HG03175 (cell line): ENCODE data around the gene TELO2.

Experiments
- ATAC-seq: cut with Tn5 transposase; IDR thresholded peaks from one replicate; pipeline ENCODE4 v1.9.1; 2021; ENCODE audit warnings: mild to moderate bottlenecking, moderate library complexity; ENCODE audit not compliant: unreplicated experiment

Gene TELO2

DNA sequence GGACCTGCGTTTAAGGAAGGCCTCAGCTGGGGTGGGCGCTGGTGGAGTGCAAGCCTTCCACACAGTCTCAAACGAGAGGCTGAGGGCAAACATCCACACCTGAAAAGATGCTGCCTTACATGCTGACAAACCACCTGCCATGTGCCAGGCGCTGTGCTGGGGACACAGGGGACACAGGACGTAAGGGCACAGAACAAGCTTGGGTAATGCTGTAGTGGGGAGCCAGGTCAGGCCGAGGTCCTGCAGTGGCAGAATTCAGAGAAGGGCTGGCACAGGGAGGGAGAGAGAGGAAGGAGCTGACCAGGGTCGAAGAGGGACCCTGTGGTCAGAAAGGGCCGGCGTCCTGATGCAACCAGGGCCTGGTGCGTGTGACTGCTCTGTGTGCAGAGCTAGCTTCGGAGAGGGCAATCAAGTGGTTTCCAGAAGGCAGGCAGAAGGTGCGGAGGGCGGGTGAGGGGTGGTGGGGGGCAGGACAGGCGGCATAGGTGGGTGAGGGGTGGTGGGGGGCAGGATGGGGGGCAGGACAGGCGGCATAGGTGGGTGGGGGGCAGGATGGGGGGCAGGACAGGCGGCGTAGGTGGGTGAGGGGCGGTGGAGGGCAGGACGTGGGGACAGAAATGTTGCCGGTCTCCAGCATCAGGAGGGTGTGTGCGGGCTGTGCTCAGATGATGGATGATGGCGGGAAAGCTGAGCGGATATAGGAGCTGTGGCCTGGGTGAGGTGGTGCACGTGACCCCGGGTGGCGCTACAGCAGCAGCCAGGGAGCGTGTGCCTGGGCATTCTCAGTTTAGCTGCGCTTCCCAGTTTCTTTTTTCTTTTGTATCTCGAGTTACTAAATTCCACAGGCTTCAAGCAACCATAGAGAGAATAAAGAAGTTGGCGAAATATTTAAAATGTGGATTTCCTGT, 18.8 kb downstream of the TELO2 start:
- no peak for ATAC-seq

DNA sequence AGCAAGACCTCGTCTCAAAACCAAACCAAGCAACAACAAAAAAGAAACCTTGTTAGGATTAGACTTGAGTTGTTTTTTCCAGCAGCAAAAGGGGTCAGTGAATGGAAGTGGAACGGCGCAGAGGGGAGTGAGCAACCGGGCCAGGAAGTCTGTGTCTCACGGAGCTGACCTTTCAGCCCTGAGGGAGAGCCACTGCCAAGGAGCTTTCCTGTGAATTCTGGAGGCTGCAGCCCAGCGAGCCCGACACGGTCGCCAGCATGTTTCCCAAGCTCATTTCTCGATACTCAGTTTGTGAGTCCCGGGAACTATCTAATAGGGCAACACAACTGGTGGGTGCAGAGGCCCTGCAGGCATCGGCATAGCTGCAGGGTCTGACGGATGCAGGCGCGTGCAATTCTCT, 19.6 kb downstream of the TELO2 start:
- ATAC-seq = no peak

DNA sequence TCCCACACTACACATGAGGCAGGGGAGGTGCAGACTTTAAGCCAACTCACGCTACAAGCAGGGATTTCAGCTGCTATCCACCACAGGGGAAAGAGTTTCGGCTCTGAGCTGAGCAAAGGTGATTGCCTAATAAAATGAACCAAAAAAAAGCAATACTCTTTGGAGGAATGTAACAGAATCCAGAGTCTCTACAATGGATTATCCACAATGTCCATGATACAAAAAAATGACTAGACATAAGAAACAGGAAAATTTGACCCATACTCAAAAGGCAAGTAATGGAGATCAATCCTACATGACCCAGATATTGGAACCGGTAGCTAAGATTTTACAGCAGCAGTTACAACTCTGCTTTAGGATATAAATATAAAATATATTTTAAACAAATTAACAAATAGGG, 21.3 kb downstream of the TELO2 start:
- no peak for ATAC-seq

DNA sequence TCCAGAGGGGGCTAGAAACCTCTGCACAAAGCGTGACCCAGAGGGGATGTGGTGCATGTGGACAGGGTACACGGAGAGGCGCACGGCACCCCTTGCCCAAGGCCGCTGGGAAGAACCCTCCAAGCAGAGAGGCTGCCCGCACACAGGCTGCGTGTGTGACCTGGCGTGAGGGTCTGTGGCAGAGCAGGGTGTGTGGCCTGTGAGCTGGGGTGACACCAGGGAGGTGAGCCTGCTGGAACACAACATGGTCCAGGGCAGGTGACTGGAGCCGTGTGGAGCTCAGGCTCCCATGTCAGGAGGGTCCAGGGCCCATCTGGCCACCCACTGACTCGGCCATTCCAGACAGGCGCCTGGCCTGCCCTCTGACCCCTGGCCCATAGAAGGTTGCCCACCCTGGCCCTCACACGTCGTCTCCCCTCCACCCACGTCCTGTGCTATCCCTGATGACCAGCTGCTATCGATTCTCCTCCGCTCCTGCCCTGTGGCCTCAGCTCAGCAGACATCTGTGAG, 25.5 kb downstream of the TELO2 start:
- ATAC-seq = no peak

DNA sequence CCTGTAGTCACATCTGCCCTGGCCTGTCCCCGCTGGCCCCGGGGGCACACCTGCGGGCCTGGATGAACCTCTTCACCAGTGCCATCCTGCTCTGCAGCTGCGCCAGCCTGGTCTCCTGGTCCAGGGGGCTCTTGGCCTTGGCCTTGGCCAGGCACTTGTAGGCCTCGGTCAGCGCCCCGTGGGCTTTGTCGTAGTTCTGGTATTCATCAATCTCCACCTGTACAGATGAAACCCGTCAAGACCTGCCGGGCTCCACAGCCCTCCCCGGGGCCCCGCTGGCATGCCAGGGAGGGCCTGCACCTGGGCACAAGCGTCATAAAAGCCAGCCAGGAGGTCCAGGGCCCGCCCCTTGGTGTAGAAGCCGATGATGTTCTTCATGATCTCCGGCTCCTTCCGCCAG, 26.7 kb downstream of the TELO2 start:
- no peak for ATAC-seq

DNA sequence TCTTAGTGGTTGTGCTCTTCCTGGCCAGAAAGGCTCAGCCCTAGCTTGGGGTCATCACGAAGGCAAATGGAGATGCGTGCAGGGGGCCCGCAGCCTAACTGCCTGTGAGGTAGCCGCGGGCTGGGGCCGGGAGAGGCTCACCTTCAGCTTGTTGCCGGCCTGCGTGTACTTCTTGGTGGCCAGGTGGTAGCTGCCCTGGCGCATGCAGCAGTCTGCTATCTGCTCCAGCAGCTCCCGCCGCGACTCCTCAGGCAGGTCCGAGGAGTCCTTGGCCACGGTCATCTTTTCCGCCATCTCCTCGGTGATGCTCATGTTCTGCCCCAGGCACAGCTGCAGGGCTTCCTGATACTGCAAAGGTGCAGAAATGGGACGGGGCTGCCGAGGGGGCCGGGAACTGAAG, 27.3 kb downstream of the TELO2 start:
- no peak for ATAC-seq

DNA sequence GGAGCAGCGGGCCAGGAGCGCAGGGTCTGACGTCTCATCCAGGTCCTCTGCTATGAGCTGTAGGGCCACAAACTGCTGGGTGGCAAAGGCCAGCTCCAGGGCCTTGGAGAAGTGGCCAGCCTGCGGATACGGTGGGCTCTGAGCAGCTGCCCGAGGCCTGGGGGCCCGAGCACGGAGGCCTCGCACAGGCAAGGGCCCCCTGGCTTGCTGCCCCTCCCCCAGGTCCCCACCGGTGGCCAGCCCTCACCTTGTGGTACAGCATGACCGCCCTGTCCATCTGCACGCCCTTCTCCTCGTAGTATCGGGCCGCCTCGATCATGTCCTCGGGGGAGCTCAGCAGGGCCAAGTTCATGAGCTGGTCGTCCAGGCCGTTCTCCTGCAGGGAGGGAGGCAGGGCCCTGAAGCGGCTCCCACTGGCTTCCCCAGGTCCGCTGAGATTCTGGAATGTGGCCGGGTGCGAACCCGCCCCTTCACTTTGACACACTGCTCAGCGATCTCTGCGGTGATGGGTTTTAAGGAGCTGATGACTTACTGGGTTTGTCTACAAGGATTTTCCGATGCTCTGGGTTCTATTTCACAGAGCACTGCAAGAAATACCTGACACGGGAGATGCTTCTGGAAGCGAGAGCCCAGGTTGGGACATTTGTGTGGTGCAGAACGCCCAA, 30.6 kb downstream of the TELO2 start:
- ATAC-seq = no peak

DNA sequence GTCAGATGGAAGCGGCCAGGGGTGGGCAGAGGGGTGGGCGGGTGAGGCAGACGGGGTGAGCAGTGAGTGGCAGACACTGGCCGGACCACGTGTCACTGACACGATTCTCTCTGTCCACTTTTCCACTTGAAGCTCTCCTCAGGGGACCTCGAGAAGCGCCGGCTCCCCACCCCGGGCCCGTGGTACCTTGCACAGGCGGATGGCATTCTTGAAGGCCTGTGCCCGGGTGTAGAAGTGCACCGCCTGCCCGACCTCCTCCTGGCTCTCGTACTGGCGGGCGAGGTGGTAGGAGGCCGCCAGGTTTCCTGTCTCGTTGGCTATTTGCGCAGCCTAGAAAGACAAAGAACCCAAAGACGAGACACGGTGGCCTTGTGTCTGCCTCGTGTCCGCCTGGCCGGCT, 31.2 kb downstream of the TELO2 start:
- no peak for ATAC-seq

DNA sequence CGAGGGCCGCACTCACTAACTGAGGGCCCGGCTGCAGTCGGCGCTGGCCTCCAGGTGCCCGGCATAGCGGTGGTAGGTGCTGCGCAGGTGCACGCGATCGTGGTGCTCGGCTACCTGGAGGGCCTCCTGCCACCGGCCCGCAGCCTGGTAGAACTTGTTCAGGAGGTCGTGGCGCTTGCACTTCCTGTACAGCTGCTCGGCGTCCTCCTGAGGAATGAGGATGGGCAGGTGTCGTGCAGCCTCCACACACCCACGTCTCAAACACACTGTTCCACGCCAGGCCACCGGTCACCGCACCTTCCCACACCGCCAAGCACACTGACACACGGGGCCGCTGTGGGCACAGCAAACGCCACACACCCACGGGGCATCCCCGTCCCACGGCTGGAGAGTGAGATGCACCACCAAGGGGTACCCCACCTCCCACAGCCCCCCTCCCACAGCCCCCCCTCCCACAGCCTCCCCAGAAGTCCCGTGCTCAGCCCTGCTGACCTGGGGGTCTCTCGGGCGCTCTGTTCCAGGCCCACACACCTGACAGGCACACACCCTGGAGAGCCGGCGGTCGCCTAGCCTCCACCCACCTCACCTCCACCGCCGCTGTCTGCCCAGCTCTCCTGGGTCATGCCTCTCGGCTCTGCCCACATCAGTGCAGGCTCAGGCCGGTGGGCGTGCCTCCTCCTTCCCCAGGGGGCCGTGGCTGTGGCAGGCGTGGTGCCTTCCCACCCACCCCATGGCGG, 32.9 kb downstream of the TELO2 start:
- ATAC-seq = no peak

DNA sequence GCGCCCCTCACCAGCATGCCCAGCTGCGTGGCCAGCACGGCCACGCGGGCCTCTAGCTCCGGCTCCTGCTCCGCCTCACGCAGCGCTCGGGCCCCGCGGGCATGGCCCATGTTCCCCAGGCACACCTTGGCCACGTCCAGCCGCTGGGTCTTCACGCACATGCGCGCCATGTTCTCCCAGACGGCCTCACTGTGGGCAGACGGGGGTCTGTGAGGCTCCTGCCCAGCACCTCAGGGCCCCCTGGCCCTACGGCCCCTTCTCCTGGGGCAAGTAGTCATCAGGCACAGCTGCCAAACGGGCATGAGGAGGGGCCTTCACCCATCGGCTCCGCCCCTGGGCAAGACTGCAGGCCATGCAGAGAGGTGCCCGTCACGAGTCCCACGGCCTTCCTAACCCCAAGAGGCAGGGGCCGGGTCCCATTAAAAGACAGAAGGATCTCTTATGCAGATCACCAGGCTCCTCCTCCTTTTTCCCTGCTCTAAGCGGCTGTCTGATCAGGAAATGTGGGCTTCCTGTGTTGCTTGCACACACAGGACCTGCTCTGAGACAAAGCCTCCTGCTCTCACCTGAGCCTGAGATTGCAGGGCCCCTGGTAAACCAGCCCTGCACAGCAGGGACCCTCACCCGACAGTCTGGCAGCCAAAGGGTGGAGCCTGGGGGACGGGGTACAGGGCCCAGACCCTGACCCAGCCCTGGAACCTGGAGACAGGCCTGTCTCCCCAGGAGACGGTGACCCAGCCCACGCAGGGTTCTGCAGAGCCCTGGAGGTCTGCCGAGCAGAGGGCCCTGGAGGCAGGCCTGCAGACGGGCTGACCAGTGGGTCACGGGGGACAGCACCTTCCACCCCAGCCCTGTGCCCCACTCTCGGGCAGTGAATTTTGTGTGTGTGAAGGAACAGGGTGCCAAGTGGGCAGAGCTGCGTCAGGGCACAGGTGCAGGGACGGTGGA, 33.7 kb downstream of the TELO2 start:
- ATAC-seq = no peak

DNA sequence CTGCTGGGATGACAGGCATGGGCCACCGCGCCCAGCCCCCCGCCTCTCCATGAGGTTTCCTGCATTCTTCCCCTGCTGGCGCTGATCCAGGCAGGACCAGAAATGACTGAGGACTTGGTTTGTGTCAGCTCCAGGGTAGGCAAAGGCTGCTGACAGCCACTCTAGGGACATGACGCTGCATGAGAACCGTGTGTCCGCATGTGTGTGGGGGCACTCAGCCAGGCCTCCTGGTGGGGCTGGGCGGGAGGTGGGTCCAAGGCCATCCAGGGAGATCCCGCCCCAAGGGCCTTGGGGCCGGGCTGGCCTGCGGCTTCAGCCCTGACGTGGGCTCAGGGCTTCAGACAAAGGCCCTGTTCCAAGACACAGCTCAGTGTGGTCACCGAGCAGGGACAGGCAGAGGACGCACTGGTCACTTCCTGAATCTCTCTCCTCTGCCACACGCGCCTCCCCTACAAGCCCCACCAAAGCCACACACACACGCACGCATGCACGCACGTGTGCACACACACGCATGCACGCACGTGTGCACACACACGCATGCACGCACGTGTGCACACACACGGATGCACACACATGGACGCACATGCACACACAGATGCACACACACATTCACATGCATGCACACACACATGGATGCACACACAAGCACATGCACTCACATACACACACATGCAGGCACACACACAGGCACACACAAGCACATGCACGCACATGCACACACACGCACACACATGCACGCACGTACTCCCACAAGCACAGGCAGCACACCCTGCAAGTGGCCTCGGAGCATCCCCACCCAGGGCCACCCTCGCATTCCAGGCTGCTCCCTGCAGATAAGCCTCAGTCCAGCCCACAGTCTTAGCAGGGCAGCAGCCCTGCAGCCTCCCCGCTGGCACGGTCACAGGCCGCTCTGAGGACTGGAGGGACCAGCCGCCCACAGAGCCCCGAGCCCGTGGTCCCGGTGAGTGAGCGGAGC, 35.0 kb downstream of the TELO2 start:
- no peak for ATAC-seq

DNA sequence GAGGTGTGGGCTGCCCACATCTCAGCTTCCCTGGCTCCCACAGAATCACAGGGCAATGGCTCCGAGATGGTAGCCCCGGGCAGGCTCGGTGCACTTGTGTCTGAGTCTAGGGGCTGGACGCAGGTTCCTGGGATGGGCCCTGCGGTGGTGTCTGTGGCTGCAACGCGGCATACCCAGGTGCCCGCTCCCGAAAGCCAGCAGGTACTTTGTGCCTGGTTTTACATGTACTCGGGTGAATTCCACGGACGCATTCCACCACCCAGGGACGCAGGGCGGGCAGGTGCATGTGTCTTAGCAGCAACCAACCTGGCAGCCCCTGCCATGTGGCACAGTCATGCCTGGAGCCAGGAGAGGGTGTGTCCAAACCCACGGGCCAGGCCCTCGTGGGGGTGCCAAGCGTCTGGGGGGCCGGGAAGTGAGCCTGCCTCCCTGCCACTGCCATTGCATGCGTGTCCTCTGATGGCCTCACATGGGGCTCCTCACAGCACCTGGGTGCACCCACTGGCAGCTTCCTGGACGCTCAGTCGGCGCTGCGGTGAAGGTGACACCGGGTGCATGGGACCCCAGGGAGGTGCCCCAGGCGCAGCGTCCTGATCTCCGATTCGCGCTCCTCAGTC, 35.9 kb downstream of the TELO2 start:
- no peak for ATAC-seq

DNA sequence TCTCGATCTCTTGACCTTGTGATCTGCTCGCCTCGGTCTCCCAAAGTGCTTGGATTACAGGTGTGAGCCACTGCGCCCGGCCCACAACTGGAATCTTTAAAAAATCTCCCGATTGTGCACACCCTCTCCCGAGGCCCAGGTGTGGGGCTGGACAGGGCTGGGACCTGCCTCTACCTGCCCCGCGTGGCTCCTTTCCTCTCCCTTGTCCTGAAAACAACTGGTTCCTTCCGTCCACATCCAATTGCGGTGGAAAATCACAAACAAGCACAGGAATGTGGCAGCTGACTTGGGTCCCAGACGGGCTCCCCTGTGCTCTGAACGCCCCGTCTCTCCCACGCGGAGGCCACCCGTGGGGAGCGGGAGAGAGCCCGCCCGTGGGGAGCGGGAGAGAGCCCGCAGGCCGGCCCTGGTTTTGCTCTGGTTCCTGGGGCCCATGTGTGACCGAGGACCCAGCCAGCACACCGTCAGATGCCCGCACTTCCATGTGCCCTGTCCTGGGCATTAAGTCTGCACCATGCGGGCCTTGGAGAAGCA, 37.3 kb downstream of the TELO2 start:
- no peak for ATAC-seq

DNA sequence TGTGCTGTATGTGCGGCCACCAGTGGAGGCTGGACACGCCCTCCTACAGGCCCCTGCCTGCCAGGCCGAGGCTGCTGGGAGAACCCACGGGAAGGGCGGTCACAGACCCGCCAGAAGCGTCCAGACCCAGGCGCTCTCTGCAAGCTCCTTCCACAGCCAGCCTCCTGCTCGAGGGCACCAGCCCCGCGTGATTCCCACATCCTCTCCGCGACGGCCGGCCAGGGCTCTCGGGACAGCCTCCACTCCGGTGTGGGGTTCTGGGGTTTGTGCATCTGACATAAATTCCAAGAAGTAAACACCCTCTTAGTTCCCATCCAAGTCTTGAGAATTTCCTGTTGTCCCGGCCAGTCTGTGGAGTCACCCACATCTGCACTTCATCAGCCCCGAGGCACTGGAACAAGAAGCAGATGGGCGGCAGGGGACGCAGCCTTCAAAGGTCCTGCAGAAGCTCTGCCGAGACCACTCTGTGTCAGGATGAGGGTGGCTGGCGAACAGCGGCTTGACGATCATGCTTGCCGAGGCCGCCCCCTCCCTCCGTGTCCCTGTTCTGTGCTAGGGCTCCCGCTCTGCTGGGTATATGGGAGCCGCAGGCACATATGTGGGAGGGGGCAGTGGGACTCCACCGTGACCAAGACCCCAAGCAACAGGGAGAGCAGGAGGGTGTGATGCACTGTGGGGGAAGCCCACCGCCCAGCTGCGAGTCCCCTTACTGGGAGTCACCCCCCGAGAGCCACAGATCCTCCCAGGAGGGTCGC, 37.9 kb downstream of the TELO2 start:
- no peak for ATAC-seq

DNA sequence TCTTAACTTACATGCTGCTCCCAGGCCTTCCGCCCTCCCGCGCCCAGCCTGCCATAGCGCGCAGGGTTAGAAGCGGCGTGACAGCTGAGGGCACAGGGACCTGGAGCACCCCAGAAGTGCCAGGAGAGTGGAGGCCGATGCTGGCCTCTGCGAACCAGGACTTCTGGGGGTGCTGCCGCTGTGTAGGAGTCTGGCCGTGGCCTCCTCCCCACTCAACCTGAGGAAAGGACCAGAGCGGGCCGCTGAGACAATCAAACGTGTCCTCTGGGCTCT, 38.4 kb downstream of the TELO2 start:
- no peak for ATAC-seq

DNA sequence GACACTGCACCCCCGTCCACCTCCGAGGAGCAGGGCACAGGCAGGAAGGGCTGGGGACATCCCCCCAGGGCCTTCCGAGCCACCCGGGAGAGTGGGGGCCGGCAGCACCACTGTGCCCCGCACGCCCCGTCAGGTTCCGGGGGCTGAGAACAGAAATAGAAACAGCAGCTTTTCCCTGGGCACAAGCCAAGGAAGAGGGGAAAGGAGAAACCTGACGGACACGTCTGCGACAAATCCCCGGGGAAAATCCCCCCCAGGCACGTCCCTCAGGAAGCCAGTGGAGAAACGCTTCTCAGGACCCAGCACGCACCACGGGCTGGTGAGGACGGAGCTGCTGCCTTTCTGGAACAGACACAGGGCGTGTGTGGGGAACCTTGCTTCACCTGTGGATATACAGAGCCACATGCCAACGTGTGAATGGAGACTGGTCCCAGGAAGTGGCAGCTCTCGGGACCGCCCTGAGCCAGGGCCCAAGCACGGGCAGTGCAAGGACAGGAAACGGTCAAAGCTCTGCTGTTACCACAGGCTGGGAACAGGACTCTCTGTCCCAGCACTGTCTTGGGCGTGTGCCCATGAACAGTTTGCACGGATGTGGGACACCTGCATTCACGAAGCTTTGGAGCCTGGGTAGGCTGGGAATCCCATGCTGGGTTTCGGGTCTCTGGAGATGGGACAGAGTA, 39.1 kb downstream of the TELO2 start:
- ATAC-seq = no peak

DNA sequence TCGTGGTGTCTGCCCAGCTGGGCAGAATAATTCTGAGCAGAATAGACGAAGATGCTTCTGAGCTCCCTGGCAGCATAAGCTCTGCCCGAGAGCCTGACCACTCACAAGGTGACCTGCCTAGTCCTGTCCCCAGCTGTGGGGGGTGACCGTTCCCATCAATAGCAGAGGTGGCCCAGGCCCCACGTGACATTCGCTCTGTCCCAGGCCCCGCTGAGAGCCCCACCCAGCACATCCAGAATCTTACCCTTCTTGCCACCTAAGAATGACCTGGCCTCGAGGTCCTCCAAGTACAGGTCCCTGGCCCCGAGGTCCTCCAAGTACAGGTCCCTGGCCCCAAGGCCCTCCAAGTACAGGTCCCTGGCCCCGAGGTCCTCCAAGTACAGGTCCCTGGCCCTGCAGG, 39.6 kb downstream of the TELO2 start:
- ATAC-seq = no peak
